HG03103 (cell line): ENCODE results near the gene COL4A2.

Source experiments
- ATAC-seq: cut with Tn5 transposase; IDR thresholded peaks from one replicate; pipeline ENCODE4 v1.9.1; 2021; ENCODE audit warnings: low read depth; ENCODE audit not compliant: unreplicated experiment

The COL4A2 gene

GRCh38 chr13:110540871-110541525, 233.9 kb downstream of the COL4A2 start:
- ATAC-seq, result no peak

GRCh38 chr13:110541526-110541920, 234.4 kb downstream of the COL4A2 start:
- no peak for ATAC-seq

- no peak for ATAC-seq
These were observed 235.2 kb downstream of the COL4A2 start for GRCh38 chr13:110542169-110542796.

GRCh38 chr13:110546378-110546777, 239.3 kb downstream of the COL4A2 start:
- no peak for ATAC-seq

- ATAC-seq, result no peak
These were observed 239.8 kb downstream of the COL4A2 start for GRCh38 chr13:110546926-110547325.

GRCh38 chr13:110548891-110549794, 242.1 kb downstream of the COL4A2 start:
- ATAC-seq, result no peak

- ATAC-seq, result no peak
These were observed 242.7 kb downstream of the COL4A2 start for GRCh38 chr13:110549795-110550160.

- ATAC-seq, result no peak
These were observed 244.2 kb downstream of the COL4A2 start for GRCh38 chr13:110551284-110551683.

GRCh38 chr13:110552767-110553166, 245.7 kb downstream of the COL4A2 start:
- ATAC-seq, result no peak

GRCh38 chr13:110553417-110553816, 246.3 kb downstream of the COL4A2 start:
- ATAC-seq, result no peak

- no peak for ATAC-seq
These were observed 247.2 kb downstream of the COL4A2 start for GRCh38 chr13:110554227-110554836.

GRCh38 chr13:110554946-110555345, 247.9 kb downstream of the COL4A2 start:
- ATAC-seq, result no peak

- peak; percentile 48 for ATAC-seq
These were observed 248.6 kb downstream of the COL4A2 start for GRCh38 chr13:110555601-110556223.

- ATAC-seq, result no peak
These were observed 249.1 kb downstream of the COL4A2 start for GRCh38 chr13:110556224-110556606.

- ATAC-seq, result no peak
These were observed 250.0 kb downstream of the COL4A2 start for GRCh38 chr13:110557082-110557481.

GRCh38 chr13:110557610-110558305, 250.7 kb downstream of the COL4A2 start:
- no peak for ATAC-seq

GRCh38 chr13:110559429-110559943, 252.4 kb downstream of the COL4A2 start:
- no peak for ATAC-seq

- ATAC-seq, result no peak
These were observed 252.9 kb downstream of the COL4A2 start for GRCh38 chr13:110559986-110560385.

- ATAC-seq, result no peak
These were observed 253.7 kb downstream of the COL4A2 start for GRCh38 chr13:110560601-110561343.
